K562 (cell line): ENCODE results near the gene REC8. TPM values are rescaled to one million over a fixed set of nuclear protein-coding genes. Genes with fewer than 3 reads are reported as not detected.

Experiments
- CCNT2 ChIP-seq: IDR thresholded peaks from 2 replicates; pipeline ENCODE4 v1.6.1; 2011; ENCODE audit warnings: borderline replicate concordance, low read depth, mild to moderate bottlenecking, moderate library complexity, mixed read lengths, low read length; ENCODE audit not compliant: insufficient read length; ENCODE audit errors: extremely low read depth
- FOXJ3 ChIP-seq: sonication (generic); formaldehyde crosslinking; IDR thresholded peaks from 2 replicates; pipeline ENCODE4 v1.4.0; 2020; ENCODE audit warnings: mild to moderate bottlenecking, missing genetic modification reagents
- FOXM1 ChIP-seq, 2 experiments: fragments of 450-650 bp in 1 of 2; sonication (generic) in 1 of 2; formaldehyde crosslinking in 1 of 2; IDR thresholded peaks; 2 replicates each; pipeline versions ENCODE4 v1.6.1 to v1.9.0; 2017 to 2022; ENCODE audit warnings: low read depth in 2 of 2, mild to moderate bottlenecking in 2 of 2, missing genetic modification reagents in 1 of 2, moderate library complexity in 1 of 2
- GTF2F1 ChIP-seq: IDR thresholded peaks from 2 replicates; pipeline ENCODE4 v1.6.1; 2011; ENCODE audit warnings: low read depth, low read length, improper control_type of control experiment
- IRF1 ChIP-seq: sonication (generic); formaldehyde crosslinking; IDR thresholded peaks from 2 replicates; pipeline ENCODE4 v1.8.0; 2022; ENCODE audit warnings: missing genetic modification reagents, mild to moderate bottlenecking, borderline replicate concordance
- LCOR ChIP-seq: sonication (generic); formaldehyde crosslinking; IDR thresholded peaks from 2 replicates; pipeline ENCODE4 v1.8.0; 2022; ENCODE audit warnings: mild to moderate bottlenecking, missing genetic modification reagents
- MAZ ChIP-seq, 2 experiments: fragments of 450-650 bp in 1 of 2; sonication (generic) in 1 of 2; formaldehyde crosslinking; IDR thresholded peaks in 1 of 2; conservative IDR thresholded peaks in 1 of 2; 2 replicates each; pipeline versions ENCODE4 v1.4.0 to v1.5.0; 2020; ENCODE audit warnings: mild to moderate bottlenecking in 1 of 2, missing genetic modification reagents in 1 of 2
- ZBTB7A ChIP-seq: IDR thresholded peaks from 2 replicates; pipeline ENCODE4 v1.6.1; 2011; ENCODE audit warnings: low read depth, mild to moderate bottlenecking, low read length, moderate library complexity, borderline replicate concordance; ENCODE audit not compliant: control insufficient read depth
- ZNF140 ChIP-seq: fragments of 250-450 bp; sonication (Bioruptor Pico); IDR thresholded peaks from 2 replicates; pipeline ENCODE4 v1.8.0; 2021; ENCODE audit warnings: moderate library complexity, mild to moderate bottlenecking, inconsistent platforms
- ZNF584 ChIP-seq: fragments of 200-800 bp; sonication (Bioruptor generic); IDR thresholded peaks from 2 replicates; pipeline ENCODE4 v1.6.1; 2016; ENCODE audit warnings: low read depth, mild to moderate bottlenecking, missing genetic modification characterization, missing compliant biosample characterization
- ZNF707 ChIP-seq: fragments of 250-450 bp; sonication (Bioruptor Pico); conservative IDR thresholded peaks from 2 replicates; pipeline ENCODE4 v1.8.0; 2022; ENCODE audit warnings: inconsistent platforms, mild to moderate bottlenecking, moderate library complexity
- ZNF766 ChIP-seq: fragments of 200-800 bp; sonication (Bioruptor generic); conservative IDR thresholded peaks from 2 replicates; pipeline ENCODE4 v1.6.1; 2016; ENCODE audit warnings: missing genetic modification characterization, missing compliant biosample characterization
- polyA plus RNA-seq, 8 experiments: library from polyadenylated mRNA; depleted of rRNA in 4 of 8; stranded (reverse) in 5 of 8; unstranded in 3 of 8; fragments of >200 nt; fragmentation: Nextera tagmentation in 2 of 8; fragmentation: Illumina TruSeq in 1 of 8; extraction: Ambion mirVana in 2 of 8; extraction: Trizol in 1 of 8; gene quantifications; 2 replicates each; pipeline versions ENCODE4 v1.2.1 to v1.2.3, GENCODE V29; 2011 to 2014; ENCODE audit warnings: inconsistent platforms in 1 of 8, missing spikeins in 1 of 8
- total RNA-seq, 7 experiments: library from RNA; depleted of rRNA in 6 of 7; stranded (reverse); fragments of >200 nt in 6 of 7; fragmentation: Illumina TruSeq in 2 of 7; extraction: Trizol in 2 of 7; gene quantifications; 2 replicates each; pipeline versions ENCODE4 v1.2.1 to v1.2.3, GENCODE V29; 2011 to 2021; ENCODE audit warnings: low replicate concordance in 1 of 7
- TF ChIP-seq, protein P1 (sequence below): fragments of 450-650 bp; IDR thresholded peaks from 2 replicates; pipeline ENCODE4 v1.6.1; 2016; ENCODE audit warnings: borderline replicate concordance
- TF ChIP-seq, protein P2 (sequence below), 2 experiments: fragments of 450-650 bp; formaldehyde crosslinking in 1 of 2; IDR thresholded peaks; 2 replicates each; pipeline versions ENCODE4 v1.4.0 to v1.6.1; 2014 to 2020; ENCODE audit warnings: mild to moderate bottlenecking in 2 of 2, borderline replicate concordance in 1 of 2, low read depth in 1 of 2

The REC8 gene
- total and polyA plus RNA-seq, 9 of the 15 experiments (the other 6 are each of a cell fraction or from before 2014, with no cell fraction given), result 0.11 to 2.5 (median 0.85) TPM

GRCh38 chr14:24215495-24216344 lies 43.8 kb downstream of the REC8 start, which contains the start of gene MDP1 (continued):
- TF ChIP-seq IRF1 (no peak), ZNF707 (CRISPR knock-in tag) (no peak), FOXM1 (IDR thresholded peaks at IDR 0.05; ENCODE audit: low read depth) (no peak), FOXM1 (CRISPR knock-in tag; IDR thresholded peaks at IDR 0.05; ENCODE audit: low read depth) (no peak), GTF2F1 (no peak), MAZ (CRISPR knock-in tag; conservative IDR thresholded peaks at IDR 0.05 in 1 of 2, IDR thresholded peaks at IDR 0.05 in 1 of 2) (peak; percentile 50 to 60; a peak in 3 of 4 replicates), ZNF766 (CRISPR knock-in tag) (no peak), ZNF584 (CRISPR knock-in tag) (no peak), FOXJ3 (CRISPR knock-in tag) (no peak), CCNT2 (peak; percentile 34), ZBTB7A (no peak), LCOR (CRISPR knock-in tag) (no peak), ZNF140 (CRISPR knock-in tag) (no peak)
- TF ChIP-seq, protein P1, sequence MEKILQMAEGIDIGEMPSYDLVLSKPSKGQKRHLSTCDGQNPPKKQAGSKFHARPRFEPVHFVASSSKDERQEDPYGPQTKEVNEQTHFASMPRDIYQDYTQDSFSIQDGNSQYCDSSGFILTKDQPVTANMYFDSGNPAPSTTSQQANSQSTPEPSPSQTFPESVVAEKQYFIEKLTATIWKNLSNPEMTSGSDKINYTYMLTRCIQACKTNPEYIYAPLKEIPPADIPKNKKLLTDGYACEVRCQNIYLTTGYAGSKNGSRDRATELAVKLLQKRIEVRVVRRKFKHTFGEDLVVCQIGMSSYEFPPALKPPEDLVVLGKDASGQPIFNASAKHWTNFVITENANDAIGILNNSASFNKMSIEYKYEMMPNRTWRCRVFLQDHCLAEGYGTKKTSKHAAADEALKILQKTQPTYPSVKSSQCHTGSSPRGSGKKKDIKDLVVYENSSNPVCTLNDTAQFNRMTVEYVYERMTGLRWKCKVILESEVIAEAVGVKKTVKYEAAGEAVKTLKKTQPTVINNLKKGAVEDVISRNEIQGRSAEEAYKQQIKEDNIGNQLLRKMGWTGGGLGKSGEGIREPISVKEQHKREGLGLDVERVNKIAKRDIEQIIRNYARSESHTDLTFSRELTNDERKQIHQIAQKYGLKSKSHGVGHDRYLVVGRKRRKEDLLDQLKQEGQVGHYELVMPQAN, result peak; percentile 46; the same call in 1 of the 2 replicates
- TF ChIP-seq, protein P2, sequence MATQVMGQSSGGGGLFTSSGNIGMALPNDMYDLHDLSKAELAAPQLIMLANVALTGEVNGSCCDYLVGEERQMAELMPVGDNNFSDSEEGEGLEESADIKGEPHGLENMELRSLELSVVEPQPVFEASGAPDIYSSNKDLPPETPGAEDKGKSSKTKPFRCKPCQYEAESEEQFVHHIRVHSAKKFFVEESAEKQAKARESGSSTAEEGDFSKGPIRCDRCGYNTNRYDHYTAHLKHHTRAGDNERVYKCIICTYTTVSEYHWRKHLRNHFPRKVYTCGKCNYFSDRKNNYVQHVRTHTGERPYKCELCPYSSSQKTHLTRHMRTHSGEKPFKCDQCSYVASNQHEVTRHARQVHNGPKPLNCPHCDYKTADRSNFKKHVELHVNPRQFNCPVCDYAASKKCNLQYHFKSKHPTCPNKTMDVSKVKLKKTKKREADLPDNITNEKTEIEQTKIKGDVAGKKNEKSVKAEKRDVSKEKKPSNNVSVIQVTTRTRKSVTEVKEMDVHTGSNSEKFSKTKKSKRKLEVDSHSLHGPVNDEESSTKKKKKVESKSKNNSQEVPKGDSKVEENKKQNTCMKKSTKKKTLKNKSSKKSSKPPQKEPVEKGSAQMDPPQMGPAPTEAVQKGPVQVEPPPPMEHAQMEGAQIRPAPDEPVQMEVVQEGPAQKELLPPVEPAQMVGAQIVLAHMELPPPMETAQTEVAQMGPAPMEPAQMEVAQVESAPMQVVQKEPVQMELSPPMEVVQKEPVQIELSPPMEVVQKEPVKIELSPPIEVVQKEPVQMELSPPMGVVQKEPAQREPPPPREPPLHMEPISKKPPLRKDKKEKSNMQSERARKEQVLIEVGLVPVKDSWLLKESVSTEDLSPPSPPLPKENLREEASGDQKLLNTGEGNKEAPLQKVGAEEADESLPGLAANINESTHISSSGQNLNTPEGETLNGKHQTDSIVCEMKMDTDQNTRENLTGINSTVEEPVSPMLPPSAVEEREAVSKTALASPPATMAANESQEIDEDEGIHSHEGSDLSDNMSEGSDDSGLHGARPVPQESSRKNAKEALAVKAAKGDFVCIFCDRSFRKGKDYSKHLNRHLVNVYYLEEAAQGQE (IDR thresholded peaks at IDR 0.05; ENCODE audit: borderline replicate concordance), result peak; percentile 31; the same call in 1 of the 2 replicates
- TF ChIP-seq, protein P2 (CRISPR knock-in tag; IDR thresholded peaks at IDR 0.05; ENCODE audit: low read depth), result no peak
